ENCODE data around the gene UBE2L5.

DNA sequence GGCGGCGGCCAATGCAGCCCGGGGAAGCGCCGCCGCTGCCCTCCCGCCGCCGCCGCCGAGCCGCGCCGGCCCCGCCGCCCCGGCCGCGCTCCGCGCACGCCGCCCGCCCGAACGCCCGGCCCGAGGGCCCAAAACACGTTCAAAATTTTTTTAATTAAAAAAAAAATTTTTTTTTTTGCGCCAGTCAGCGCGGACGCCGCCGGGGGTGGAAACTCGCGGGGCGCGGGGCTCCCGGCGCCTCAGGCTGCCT lies 43.0 kb downstream of the UBE2L5 start:
- TF ChIP-seq EEA1 (CRISPR knock-in tag; IDR thresholded peaks at IDR 0.05; ENCODE audit: borderline replicate concordance), result no peak
- TF ChIP-seq ZBTB1 (CRISPR knock-in tag; IDR thresholded peaks at IDR 0.05; ENCODE audit: borderline replicate concordance), result no peak
- no peak for TF ChIP-seq MXD1 (CRISPR knock-in tag; IDR thresholded peaks at IDR 0.05)
- TF ChIP-seq, protein P1, sequence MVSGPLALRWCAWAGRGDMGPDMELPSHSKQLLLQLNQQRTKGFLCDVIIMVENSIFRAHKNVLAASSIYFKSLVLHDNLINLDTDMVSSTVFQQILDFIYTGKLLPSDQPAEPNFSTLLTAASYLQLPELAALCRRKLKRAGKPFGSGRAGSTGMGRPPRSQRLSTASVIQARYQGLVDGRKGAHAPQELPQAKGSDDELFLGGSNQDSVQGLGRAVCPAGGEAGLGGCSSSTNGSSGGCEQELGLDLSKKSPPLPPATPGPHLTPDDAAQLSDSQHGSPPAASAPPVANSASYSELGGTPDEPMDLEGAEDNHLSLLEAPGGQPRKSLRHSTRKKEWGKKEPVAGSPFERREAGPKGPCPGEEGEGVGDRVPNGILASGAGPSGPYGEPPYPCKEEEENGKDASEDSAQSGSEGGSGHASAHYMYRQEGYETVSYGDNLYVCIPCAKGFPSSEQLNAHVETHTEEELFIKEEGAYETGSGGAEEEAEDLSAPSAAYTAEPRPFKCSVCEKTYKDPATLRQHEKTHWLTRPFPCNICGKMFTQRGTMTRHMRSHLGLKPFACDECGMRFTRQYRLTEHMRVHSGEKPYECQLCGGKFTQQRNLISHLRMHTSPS (CRISPR knock-in tag; IDR thresholded peaks at IDR 0.05; ENCODE audit: low read depth), result no peak
- no peak for TF ChIP-seq ZNF367 (CRISPR knock-in tag; IDR thresholded peaks at IDR 0.05; ENCODE audit: borderline replicate concordance)
- TF ChIP-seq, protein P2, sequence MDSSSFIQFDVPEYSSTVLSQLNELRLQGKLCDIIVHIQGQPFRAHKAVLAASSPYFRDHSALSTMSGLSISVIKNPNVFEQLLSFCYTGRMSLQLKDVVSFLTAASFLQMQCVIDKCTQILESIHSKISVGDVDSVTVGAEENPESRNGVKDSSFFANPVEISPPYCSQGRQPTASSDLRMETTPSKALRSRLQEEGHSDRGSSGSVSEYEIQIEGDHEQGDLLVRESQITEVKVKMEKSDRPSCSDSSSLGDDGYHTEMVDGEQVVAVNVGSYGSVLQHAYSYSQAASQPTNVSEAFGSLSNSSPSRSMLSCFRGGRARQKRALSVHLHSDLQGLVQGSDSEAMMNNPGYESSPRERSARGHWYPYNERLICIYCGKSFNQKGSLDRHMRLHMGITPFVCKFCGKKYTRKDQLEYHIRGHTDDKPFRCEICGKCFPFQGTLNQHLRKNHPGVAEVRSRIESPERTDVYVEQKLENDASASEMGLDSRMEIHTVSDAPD (CRISPR knock-in tag; IDR thresholded peaks at IDR 0.05), result no peak
- TF ChIP-seq, protein P3, sequence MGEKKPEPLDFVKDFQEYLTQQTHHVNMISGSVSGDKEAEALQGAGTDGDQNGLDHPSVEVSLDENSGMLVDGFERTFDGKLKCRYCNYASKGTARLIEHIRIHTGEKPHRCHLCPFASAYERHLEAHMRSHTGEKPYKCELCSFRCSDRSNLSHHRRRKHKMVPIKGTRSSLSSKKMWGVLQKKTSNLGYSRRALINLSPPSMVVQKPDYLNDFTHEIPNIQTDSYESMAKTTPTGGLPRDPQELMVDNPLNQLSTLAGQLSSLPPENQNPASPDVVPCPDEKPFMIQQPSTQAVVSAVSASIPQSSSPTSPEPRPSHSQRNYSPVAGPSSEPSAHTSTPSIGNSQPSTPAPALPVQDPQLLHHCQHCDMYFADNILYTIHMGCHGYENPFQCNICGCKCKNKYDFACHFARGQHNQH (CRISPR knock-in tag; IDR thresholded peaks at IDR 0.05), result no peak
- TF ChIP-seq ELK4 (CRISPR knock-in tag; IDR thresholded peaks at IDR 0.05; ENCODE audit: borderline replicate concordance), result no peak

Measured in HepG2 (cell line).